HL-60 (cell line): ENCODE measurements around the gene IGFN1.

Source experiments
- DNase-seq, 2 experiments: peaks; one replicate each; pipeline ENCODE4 v3.0.0-alpha.2; 2010 to 2020; ENCODE audit warnings: low read depth in 1 of 2, low spot score in 1 of 2
- H3K27ac ChIP-seq: fragments of 250-450 bp; sonication (Bioruptor Pico); replicated peaks from 2 replicates; pipeline ENCODE4 v1.5.1; 2020; ENCODE audit warnings: mild to moderate bottlenecking, moderate library complexity
- H3K27me3 ChIP-seq: fragments of 250-450 bp; sonication (Bioruptor Pico); 2 replicates; pipeline ENCODE4 v1.5.1; 2021; ENCODE audit warnings: mild to moderate bottlenecking, moderate library complexity; ENCODE audit not compliant: insufficient read depth, poor library complexity, severe bottlenecking
- H3K4me3 ChIP-seq: replicated peaks from 2 replicates; pipeline ENCODE4 v1.5.1; 2011; ENCODE audit warnings: mild to moderate bottlenecking, control low read depth, low read length; ENCODE audit not compliant: insufficient read depth
- GABPA ChIP-seq: IDR thresholded peaks from 2 replicates; pipeline ENCODE4 v1.6.1; 2012; ENCODE audit warnings: low read depth
- POLR2AphosphoS5 ChIP-seq: IDR thresholded peaks from 2 replicates; pipeline ENCODE4 v1.6.1; 2012; ENCODE audit warnings: low read depth
- SPI1 ChIP-seq: IDR thresholded peaks from 2 replicates; pipeline ENCODE4 v1.6.1; 2012; ENCODE audit warnings: low read depth, mild to moderate bottlenecking, borderline replicate concordance
- TF ChIP-seq, protein P1 (sequence below): IDR thresholded peaks from one replicate; pipeline ENCODE4 v1.5.1; 2011; ENCODE audit warnings: low read length, control low read depth, inconsistent platforms; ENCODE audit not compliant: insufficient read depth
- TF ChIP-seq, protein P2 (sequence below): IDR thresholded peaks from 2 replicates; pipeline ENCODE4 v1.6.1; 2012; ENCODE audit warnings: low read depth; ENCODE audit not compliant: insufficient replicate concordance

The IGFN1 gene

GRCh38 chr1:201264072-201264471, 73.4 kb downstream of the IGFN1 start:
- DNase-seq = no peak
- no peak overlapping the region for H3K4me3 ChIP-seq
- TF ChIP-seq SPI1 = no peak
- no peak for TF ChIP-seq GABPA
- no peak overlapping the region for H3K27ac ChIP-seq
- H3K27me3 ChIP-seq = peaks cover 28% of the 10 kb centered on the region

- TF ChIP-seq, protein P1, sequence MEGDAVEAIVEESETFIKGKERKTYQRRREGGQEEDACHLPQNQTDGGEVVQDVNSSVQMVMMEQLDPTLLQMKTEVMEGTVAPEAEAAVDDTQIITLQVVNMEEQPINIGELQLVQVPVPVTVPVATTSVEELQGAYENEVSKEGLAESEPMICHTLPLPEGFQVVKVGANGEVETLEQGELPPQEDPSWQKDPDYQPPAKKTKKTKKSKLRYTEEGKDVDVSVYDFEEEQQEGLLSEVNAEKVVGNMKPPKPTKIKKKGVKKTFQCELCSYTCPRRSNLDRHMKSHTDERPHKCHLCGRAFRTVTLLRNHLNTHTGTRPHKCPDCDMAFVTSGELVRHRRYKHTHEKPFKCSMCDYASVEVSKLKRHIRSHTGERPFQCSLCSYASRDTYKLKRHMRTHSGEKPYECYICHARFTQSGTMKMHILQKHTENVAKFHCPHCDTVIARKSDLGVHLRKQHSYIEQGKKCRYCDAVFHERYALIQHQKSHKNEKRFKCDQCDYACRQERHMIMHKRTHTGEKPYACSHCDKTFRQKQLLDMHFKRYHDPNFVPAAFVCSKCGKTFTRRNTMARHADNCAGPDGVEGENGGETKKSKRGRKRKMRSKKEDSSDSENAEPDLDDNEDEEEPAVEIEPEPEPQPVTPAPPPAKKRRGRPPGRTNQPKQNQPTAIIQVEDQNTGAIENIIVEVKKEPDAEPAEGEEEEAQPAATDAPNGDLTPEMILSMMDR = no peak
- no peak for TF ChIP-seq GABPA
- TF ChIP-seq SPI1 = no peak
- Histone ChIP-seq H3K27me3 (peaks cover 27% of the 10 kb centered on the region), H3K27ac (no peak overlapping the region), H3K4me3 (no peak overlapping the region)
- DNase-seq = no peak
These were observed 73.9 kb downstream of the IGFN1 start for GRCh38 chr1:201264554-201264953.

DNA sequence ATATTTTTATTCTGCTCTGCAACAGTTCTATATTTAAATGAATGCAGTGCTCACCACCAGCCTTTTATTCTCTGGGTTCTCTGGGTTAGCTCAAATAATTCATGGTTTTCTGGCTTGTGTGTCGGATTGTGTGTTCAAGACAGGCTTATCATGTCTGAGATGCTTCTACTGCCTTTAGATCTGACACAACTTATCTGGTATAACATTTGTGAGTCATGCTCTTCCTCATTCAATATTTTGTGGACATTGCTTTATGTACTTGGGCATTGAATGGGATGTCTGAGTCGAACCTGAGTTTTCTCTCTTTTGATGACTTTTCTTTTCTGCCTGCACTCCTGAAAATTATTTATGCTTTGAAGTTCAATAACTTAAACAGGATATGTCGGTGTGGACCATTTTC, 75.1 kb downstream of the IGFN1 start:
- no peak overlapping the region for H3K27ac ChIP-seq
- no peak for DNase-seq
- peaks cover 17% of the 10 kb centered on the region for H3K27me3 ChIP-seq
- TF ChIP-seq GABPA = no peak
- TF ChIP-seq, protein P2, sequence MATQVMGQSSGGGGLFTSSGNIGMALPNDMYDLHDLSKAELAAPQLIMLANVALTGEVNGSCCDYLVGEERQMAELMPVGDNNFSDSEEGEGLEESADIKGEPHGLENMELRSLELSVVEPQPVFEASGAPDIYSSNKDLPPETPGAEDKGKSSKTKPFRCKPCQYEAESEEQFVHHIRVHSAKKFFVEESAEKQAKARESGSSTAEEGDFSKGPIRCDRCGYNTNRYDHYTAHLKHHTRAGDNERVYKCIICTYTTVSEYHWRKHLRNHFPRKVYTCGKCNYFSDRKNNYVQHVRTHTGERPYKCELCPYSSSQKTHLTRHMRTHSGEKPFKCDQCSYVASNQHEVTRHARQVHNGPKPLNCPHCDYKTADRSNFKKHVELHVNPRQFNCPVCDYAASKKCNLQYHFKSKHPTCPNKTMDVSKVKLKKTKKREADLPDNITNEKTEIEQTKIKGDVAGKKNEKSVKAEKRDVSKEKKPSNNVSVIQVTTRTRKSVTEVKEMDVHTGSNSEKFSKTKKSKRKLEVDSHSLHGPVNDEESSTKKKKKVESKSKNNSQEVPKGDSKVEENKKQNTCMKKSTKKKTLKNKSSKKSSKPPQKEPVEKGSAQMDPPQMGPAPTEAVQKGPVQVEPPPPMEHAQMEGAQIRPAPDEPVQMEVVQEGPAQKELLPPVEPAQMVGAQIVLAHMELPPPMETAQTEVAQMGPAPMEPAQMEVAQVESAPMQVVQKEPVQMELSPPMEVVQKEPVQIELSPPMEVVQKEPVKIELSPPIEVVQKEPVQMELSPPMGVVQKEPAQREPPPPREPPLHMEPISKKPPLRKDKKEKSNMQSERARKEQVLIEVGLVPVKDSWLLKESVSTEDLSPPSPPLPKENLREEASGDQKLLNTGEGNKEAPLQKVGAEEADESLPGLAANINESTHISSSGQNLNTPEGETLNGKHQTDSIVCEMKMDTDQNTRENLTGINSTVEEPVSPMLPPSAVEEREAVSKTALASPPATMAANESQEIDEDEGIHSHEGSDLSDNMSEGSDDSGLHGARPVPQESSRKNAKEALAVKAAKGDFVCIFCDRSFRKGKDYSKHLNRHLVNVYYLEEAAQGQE = no peak
- TF ChIP-seq, protein P1 = no peak
- no peak for TF ChIP-seq SPI1
- TF ChIP-seq POLR2AphosphoS5 = no peak
- no peak overlapping the region for H3K4me3 ChIP-seq

- no peak for DNase-seq
- H3K27ac ChIP-seq = no peak overlapping the region
- TF ChIP-seq GABPA = no peak
- TF ChIP-seq, protein P1 = no peak
- TF ChIP-seq POLR2AphosphoS5 = no peak
- TF ChIP-seq SPI1 = no peak
- TF ChIP-seq, protein P2 = no peak
- peaks cover 12% of the 10 kb centered on the region for H3K27me3 ChIP-seq
- no peak overlapping the region for H3K4me3 ChIP-seq
These were observed 75.7 kb downstream of the IGFN1 start for GRCh38 chr1:201266276-201266675.
